ENCODE data around the gene SLC7A7. TPM values are rescaled to one million over a fixed set of nuclear protein-coding genes. Genes with fewer than 3 reads are reported as not detected.
"Not testable (repeated sequence)": the region's sequence is repeated elsewhere in the genome, so short reads cannot be mapped to it uniquely, and the experiment has no call there.

Gene SLC7A7
- polyA plus RNA-seq, 1 donor, result 32.7 TPM

DNA sequence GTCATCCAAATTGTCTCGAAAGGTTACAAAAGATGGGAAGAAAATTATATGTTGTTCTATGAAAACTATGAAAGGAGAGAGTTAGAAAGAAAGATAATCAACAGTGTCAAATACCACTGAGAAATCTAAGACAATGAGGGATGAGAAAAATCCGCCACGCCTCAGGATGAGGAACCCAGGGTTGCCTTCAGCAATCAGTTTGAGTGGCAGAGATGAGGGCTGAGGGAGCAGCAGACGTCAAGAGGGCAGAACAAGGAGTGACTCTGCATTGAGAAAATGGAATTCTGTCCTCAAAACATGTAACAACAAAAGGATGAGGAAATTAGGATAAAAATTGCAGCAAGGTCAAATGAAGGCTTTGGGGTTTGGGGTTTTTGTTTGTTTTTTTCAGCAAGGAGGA lies 67.0 kb downstream of the SLC7A7 start:
- no peak for DNase-seq

- DNase-seq, result no peak
Measured at GRCh38 chr14:22747769-22748168, 67.5 kb downstream of the SLC7A7 start.

GRCh38 chr14:22740020-22740419 lies 75.2 kb downstream of the SLC7A7 start:
- DNase-seq, result no peak

GRCh38 chr14:22739423-22739822 lies 75.8 kb downstream of the SLC7A7 start:
- no peak for DNase-seq

- no peak for DNase-seq
Measured at GRCh38 chr14:22737052-22737451, 78.2 kb downstream of the SLC7A7 start.

DNA sequence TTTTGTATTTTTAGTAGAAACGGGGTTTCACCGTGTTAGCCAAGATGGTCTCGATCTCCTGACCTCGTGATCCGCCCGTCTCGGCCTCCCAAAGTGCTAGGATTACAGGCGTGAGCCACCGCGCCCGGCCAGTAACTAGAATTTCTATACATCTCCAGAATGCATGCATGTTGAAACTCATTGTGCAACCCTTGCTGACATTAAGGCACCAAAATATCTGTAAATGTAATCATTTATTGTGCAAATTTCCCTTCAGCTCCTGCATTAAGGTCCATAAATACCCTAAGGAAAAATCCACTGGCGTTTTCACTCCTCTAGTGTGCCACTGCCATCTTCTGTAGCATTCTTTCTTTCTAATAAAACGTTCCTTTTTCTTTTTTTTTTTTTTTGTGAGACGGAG lies 78.9 kb downstream of the SLC7A7 start:
- not testable (repeated sequence) for DNase-seq

DNA sequence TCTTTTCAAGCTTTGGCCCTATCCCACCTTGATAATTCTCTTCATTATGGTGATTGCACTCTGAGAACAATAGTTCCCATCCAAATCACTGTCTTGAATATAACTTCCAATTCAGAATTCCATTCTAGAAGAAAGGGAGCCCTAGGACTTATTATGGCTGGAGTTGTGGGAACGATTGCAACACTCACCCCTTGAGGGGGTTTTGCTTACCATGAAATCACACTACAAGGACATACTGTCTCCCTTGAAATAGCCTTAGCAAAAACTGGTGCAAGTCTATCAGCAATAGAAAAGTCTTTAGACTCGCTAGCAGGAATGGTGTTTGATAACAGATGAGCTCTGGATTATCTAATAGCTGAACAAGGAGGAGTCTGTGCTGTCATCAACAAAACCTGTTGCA lies 80.1 kb downstream of the SLC7A7 start:
- no peak for DNase-seq

DNA sequence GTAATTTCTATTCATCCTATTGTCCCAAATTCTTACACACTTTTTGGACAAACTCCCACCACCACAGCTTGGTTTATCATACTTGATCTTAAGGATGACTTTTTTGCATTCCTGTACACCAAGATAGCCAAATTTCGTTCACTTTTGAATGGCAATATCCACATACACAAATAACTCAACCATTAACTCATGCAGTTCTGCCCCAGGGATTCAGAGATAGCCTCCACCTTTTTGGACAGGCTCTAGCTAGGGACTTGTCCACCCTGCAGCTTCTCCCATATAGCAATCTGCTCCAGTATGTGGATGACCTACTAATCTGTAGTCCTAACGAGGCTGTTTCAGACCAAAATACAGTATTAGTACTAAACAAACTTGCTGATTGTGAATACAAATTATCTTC lies 81.4 kb downstream of the SLC7A7 start:
- no peak for DNase-seq

DNA sequence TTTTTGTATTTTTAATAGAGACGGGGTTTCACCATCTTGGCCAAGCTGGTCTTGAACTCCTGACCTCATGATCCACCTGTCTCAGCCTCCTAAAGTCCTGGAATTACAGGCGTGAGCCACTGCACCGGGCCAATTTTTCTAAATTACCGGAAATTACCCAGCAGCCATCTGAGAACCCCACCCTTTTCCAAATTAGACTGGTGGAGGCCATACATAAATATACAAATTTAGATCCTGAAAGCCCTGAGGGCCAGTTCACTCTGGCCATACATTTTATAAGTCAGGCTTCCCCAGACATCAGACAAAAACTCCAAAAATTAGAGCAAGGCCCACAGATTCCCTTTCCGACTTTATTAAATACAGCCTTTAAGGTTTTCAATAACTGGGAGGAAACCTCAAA lies 83.2 kb downstream of the SLC7A7 start:
- DNase-seq, result not testable (repeated sequence)

GRCh38 chr14:22726012-22726411 lies 89.2 kb downstream of the SLC7A7 start:
- DNase-seq, result no peak

DNA sequence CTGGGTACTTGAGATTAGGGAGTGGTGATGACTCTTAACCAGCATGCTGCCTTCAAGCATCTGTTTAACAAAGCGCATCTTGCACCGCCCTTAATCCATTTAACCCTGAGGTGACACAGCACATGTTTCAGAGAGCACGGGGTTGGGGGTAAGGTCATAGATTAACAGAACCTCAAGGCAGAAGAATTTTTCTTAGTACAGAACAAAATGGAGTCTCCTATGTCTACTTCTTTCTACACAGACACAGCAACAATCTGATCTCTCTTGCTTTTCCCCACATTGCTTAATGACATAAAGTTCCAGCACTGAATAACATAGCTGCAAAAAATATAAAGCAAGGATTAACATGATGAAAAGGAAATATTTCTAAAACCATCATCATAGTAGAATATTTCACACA lies 89.9 kb downstream of the SLC7A7 start:
- not testable (repeated sequence) for DNase-seq

DNA sequence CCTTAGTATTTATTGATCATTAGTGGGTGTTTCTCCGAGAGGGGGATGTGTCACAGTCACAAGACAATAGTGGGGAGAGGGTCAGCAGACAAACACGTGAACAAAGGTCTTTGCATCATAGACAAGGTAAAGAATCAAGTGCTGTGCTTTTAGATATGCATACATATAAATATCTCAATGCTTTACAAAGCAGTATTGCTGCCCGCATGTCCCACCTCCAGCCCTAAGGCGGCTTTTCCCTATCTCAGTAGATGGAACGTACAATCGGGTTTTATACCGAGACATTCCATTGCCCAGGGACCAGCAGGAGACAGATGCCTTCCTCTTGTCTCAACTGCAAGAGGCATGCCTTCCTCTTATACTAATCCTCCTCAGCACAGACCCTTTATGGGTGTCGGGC lies 90.4 kb downstream of the SLC7A7 start:
- DNase-seq, result not testable (repeated sequence)

- DNase-seq, result no peak
Measured at GRCh38 chr14:22723815-22724214, 91.4 kb downstream of the SLC7A7 start.

Other genes starting within 250 kb of the SLC7A7 start
- 108 TPM for gene DAD1, start 226.2 kb downstream of the SLC7A7 start, polyA plus RNA-seq (ENCODE audit: insufficient read length)
- gene ABHD4, start 217.1 kb downstream of the SLC7A7 start, polyA plus RNA-seq (ENCODE audit: insufficient read length), result 19.9 TPM
- gene OR6J1, start 171.1 kb downstream of the SLC7A7 start, polyA plus RNA-seq (ENCODE audit: insufficient read length), result 0.15 TPM
- gene OXA1L, start 48.7 kb downstream of the SLC7A7 start, polyA plus RNA-seq (ENCODE audit: insufficient read length), result 208 TPM
- 67.7 TPM for gene MRPL52, start 14.5 kb upstream of the SLC7A7 start, polyA plus RNA-seq (ENCODE audit: insufficient read length)
- gene MMP14, start 21.1 kb upstream of the SLC7A7 start, polyA plus RNA-seq (ENCODE audit: insufficient read length), result 148 TPM
- gene LRP10, start 56.3 kb upstream of the SLC7A7 start, polyA plus RNA-seq (ENCODE audit: insufficient read length), result 41.4 TPM
- 0.23 TPM for gene REM2, start 67.8 kb upstream of the SLC7A7 start, polyA plus RNA-seq (ENCODE audit: insufficient read length)
- gene RBM23, start 103.7 kb upstream of the SLC7A7 start, polyA plus RNA-seq (ENCODE audit: insufficient read length), result 55.8 TPM
- gene PRMT5, start 113.9 kb upstream of the SLC7A7 start, polyA plus RNA-seq (ENCODE audit: insufficient read length), result 66.8 TPM
- 32.7 TPM for gene HAUS4, start 141.7 kb upstream of the SLC7A7 start, polyA plus RNA-seq (ENCODE audit: insufficient read length)
- 57.8 TPM for gene AJUBA, start 167.1 kb upstream of the SLC7A7 start, polyA plus RNA-seq (ENCODE audit: insufficient read length)
- 11.6 TPM for gene C14orf93, start 194.7 kb upstream of the SLC7A7 start, polyA plus RNA-seq (ENCODE audit: insufficient read length)
- 228 TPM for gene PSMB5, start 219.5 kb upstream of the SLC7A7 start, polyA plus RNA-seq (ENCODE audit: insufficient read length)
- not detected for gene PSMB11, start 226.8 kb upstream of the SLC7A7 start, polyA plus RNA-seq (ENCODE audit: insufficient read length)
- 4.0 TPM for gene CDH24, start 242.1 kb upstream of the SLC7A7 start, polyA plus RNA-seq (ENCODE audit: insufficient read length)